Prostate gland (tissue), 2 donors: ENCODE data around the gene FCN1.

Experiments used
- POLR2A ChIP-seq: fragments of 450-650 bp; IDR thresholded peaks from one replicate; pipeline ENCODE4 v1.6.1; 2016; ENCODE audit warnings: antibody characterized with exemption, mild to moderate bottlenecking
- TF ChIP-seq, protein P1 (sequence below), 4 experiments: fragments of 200-600 bp in 2 of 4; fragments of 450-650 bp in 2 of 4; sonication (generic) in 2 of 4; IDR thresholded peaks; 1 replicate in 3 of 4; 2 replicates in 1 of 4; pipeline ENCODE4 v1.5.1; 2016 to 2019; ENCODE audit warnings: antibody characterized with exemption in 4 of 4, mild to moderate bottlenecking in 2 of 4, moderate library complexity in 2 of 4

DNA sequence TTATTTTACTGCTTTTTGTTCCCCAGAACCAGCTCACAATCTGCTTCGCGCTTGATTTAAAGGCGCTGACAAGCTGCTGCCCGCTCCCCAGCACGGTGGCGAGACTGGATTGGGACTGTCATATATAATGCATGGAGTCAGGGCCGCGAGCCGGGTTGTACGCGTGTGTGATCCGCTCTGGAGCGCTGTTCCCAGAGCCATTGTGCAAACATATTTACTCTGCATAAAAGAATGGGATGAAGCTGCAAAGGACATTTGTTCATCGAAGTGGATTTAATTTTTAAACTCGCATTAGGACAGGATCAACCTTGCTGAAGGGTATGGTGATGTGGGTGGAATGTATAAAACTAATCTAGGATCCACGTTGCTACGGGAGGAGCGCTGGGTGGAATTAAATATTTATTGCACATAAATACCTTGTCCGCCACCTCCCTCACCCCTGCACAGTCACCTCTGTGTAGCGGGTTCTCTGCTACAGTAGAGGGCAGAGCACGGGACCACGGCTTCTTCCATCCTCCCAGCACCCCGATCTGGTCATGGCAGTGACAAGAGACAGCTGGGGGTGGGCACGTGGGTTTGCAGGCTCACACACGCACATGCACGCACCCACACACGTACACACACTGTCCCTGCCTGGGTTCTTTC, 18.1 kb upstream of the FCN1 start:
- TF ChIP-seq POLR2A = no peak
- TF ChIP-seq, protein P1, sequence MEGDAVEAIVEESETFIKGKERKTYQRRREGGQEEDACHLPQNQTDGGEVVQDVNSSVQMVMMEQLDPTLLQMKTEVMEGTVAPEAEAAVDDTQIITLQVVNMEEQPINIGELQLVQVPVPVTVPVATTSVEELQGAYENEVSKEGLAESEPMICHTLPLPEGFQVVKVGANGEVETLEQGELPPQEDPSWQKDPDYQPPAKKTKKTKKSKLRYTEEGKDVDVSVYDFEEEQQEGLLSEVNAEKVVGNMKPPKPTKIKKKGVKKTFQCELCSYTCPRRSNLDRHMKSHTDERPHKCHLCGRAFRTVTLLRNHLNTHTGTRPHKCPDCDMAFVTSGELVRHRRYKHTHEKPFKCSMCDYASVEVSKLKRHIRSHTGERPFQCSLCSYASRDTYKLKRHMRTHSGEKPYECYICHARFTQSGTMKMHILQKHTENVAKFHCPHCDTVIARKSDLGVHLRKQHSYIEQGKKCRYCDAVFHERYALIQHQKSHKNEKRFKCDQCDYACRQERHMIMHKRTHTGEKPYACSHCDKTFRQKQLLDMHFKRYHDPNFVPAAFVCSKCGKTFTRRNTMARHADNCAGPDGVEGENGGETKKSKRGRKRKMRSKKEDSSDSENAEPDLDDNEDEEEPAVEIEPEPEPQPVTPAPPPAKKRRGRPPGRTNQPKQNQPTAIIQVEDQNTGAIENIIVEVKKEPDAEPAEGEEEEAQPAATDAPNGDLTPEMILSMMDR (IDR thresholded peaks at IDR 0.05) = no peak
